CD14-positive monocyte (primary cell): Measurements from ENCODE around the gene SUGCT. TPM values are rescaled to one million over a fixed set of nuclear protein-coding genes. Genes with fewer than 3 reads are reported as not detected.

Experiments used
- DNase-seq, 3 donors: peaks; one replicate each; pipeline ENCODE4 v3.0.0-alpha.2; 2011 to 2022
- H2AFZ ChIP-seq: 2 replicates; pipeline ENCODE4 v1.6.0; 2012; ENCODE audit warnings: mild to moderate bottlenecking, low read depth, low read length, inconsistent platforms; ENCODE audit not compliant: insufficient read depth, poor library complexity, severe bottlenecking
- H3K27ac ChIP-seq, 2 donors: 1 replicate in 1 of 2; 2 replicates in 1 of 2; pipeline ENCODE4 v1.5.1; 2012 to 2013; ENCODE audit warnings: low read length in 2 of 2, control low read depth in 1 of 2, inconsistent platforms in 1 of 2, low read depth in 1 of 2, mild to moderate bottlenecking in 1 of 2
- H3K27me3 ChIP-seq, 2 donors: one replicate each; pipeline versions ENCODE4 v1.6.0 to v1.6.1; 2011 to 2013; ENCODE audit warnings: low read length in 2 of 2; ENCODE audit not compliant: control insufficient read depth in 2 of 2, insufficient read depth in 2 of 2
- H3K36me3 ChIP-seq, 2 donors: replicated peaks in 1 of 2; 1 replicate in 1 of 2; 2 replicates in 1 of 2; pipeline versions ENCODE4 v1.5.1 to v1.6.1; 2012 to 2013; ENCODE audit warnings: low read length in 2 of 2, control low read depth in 1 of 2, inconsistent platforms in 1 of 2, mild to moderate bottlenecking in 1 of 2; ENCODE audit not compliant: insufficient read depth in 2 of 2, control insufficient read depth in 1 of 2
- H3K4me1 ChIP-seq, 2 donors: 1 replicate in 1 of 2; 2 replicates in 1 of 2; pipeline versions ENCODE4 v1.5.1 to v1.6.1; 2012 to 2013; ENCODE audit warnings: low read length in 2 of 2, control low read depth in 1 of 2, inconsistent platforms in 1 of 2, mild to moderate bottlenecking in 1 of 2, moderate library complexity in 1 of 2; ENCODE audit not compliant: insufficient read depth in 2 of 2, control insufficient read depth in 1 of 2
- H3K4me2 ChIP-seq: replicated peaks from 2 replicates; pipeline ENCODE3; 2012; ENCODE audit warnings: low read length, moderate library complexity, mild to moderate bottlenecking; ENCODE audit not compliant: poor library complexity, severe bottlenecking; ENCODE audit errors: extremely low read depth
- H3K4me3 ChIP-seq, 3 experiments: fragments of 200-600 bp in 1 of 3; sonication (generic) in 1 of 3; replicated peaks in 1 of 3; 1 replicate in 2 of 3; 2 replicates in 1 of 3; pipeline ENCODE4 v1.5.1; 2011 to 2013; ENCODE audit warnings: low read length in 3 of 3, mild to moderate bottlenecking in 3 of 3, control low read depth in 2 of 3, low read depth in 2 of 3, inconsistent platforms in 1 of 3, moderate library complexity in 1 of 3
- H3K79me2 ChIP-seq: 2 replicates; pipeline ENCODE4 v1.6.0; 2012; ENCODE audit warnings: mild to moderate bottlenecking, control low read depth, inconsistent platforms, low read length, moderate library complexity; ENCODE audit not compliant: insufficient read depth
- H3K9ac ChIP-seq: 2 replicates; pipeline ENCODE4 v1.6.0; 2017; ENCODE audit warnings: low read length, mild to moderate bottlenecking; ENCODE audit not compliant: insufficient read depth, poor library complexity, severe bottlenecking
- H3K9me3 ChIP-seq, 2 donors: replicated peaks in 1 of 2; 1 replicate in 1 of 2; 2 replicates in 1 of 2; pipeline versions ENCODE4 v1.5.1 to v1.6.1; 2012 to 2013; ENCODE audit warnings: low read length in 2 of 2, control low read depth in 1 of 2; ENCODE audit not compliant: control insufficient read depth in 1 of 2, insufficient read depth in 1 of 2
- H4K20me1 ChIP-seq: 2 replicates; pipeline ENCODE4 v1.6.0; 2012; ENCODE audit warnings: mild to moderate bottlenecking, low read length, control low read depth, moderate library complexity; ENCODE audit not compliant: insufficient read depth
- H3K27ac Mint-ChIP-seq, 7 donors: one replicate each; pipeline ENCODE4 v1.8.0; 2020; ENCODE audit warnings: mild to moderate bottlenecking in 7 of 7, mixed read lengths in 7 of 7, moderate library complexity in 6 of 7, inconsistent platforms in 2 of 7
- H3K27me3 Mint-ChIP-seq, 3 donors: one replicate each; pipeline ENCODE4 v1.8.0; 2021 to 2022; ENCODE audit warnings: low read depth in 3 of 3, mild to moderate bottlenecking in 3 of 3, mixed read lengths in 3 of 3, moderate library complexity in 3 of 3, inconsistent platforms in 1 of 3
- H3K36me3 Mint-ChIP-seq, 2 donors: one replicate each; pipeline ENCODE4 v1.8.0; 2020; ENCODE audit warnings: mixed read lengths in 2 of 2, inconsistent platforms in 1 of 2, mild to moderate bottlenecking in 1 of 2
- H3K4me1 Mint-ChIP-seq: one replicate; pipeline ENCODE4 v1.8.0; 2020; ENCODE audit warnings: mild to moderate bottlenecking, mixed read lengths
- H3K4me3 Mint-ChIP-seq, 2 donors: one replicate each; pipeline ENCODE4 v1.8.0; 2020; ENCODE audit warnings: mild to moderate bottlenecking in 2 of 2, mixed read lengths in 2 of 2, moderate library complexity in 1 of 2
- H3K9me3 Mint-ChIP-seq, 7 donors: one replicate each; pipeline ENCODE4 v1.8.0; 2020 to 2022; ENCODE audit warnings: mixed read lengths in 7 of 7, mild to moderate bottlenecking in 6 of 7, moderate library complexity in 6 of 7, inconsistent platforms in 2 of 7
- CTCF ChIP-seq: fragments of 200-600 bp; IDR thresholded peaks from one replicate; pipeline ENCODE4 v1.8.0; 2022; ENCODE audit warnings: antibody characterized with exemption, mild to moderate bottlenecking
- WGBS: methylation state at CpG from one replicate; pipeline ENCODE4 v1.1.5; 2013; ENCODE audit warnings: missing lambda C conversion rate; ENCODE audit not compliant: insufficient coverage; 5-methylcytosine and 5-hydroxymethylcytosine counted together
- intact Hi-C, 2 donors: fragments of 100-400 bp; cut with micrococcal nuclease; formaldehyde crosslinking; loops; one replicate each; pipeline versions ENCODE4 v1.15.0 to v1.15.1; 2023
- polyA plus RNA-seq, 3 donors: library from polyadenylated mRNA; depleted of rRNA in 1 of 3; unstranded in 2 of 3; stranded (reverse) in 1 of 3; fragments of 300-500 nt in 2 of 3; fragments of >200 nt in 1 of 3; fragmentation: Illumina TruSeq in 2 of 3; gene quantifications; 1 replicate in 2 of 3; 2 replicates in 1 of 3; pipeline ENCODE4 v1.2.3, GENCODE V29; 2012 to 2021

SUGCT gene
- polyA plus RNA-seq, 3 donors = not detected

GRCh38 chr7:40135317-40135610 lies 459 bp downstream of the SUGCT start:
- TF ChIP-seq CTCF = no peak
- peak overlapping the region in 1 of 7 donors; percentile 13 for H3K27ac Mint-ChIP-seq
- Histone ChIP-seq H3K9ac (peak overlapping the region; percentile 96), H3K4me2 (peak overlapping the region; percentile 92), H3K27me3 (peaks cover 3 to 19% of the 10 kb centered on the region in 2 donors), H3K4me1 (peaks cover 15 to 18% of the 10 kb centered on the region in 2 donors), H4K20me1 (peaks cover 21% of the 10 kb centered on the region), H2AFZ (peak overlapping the region; percentile 99), H3K79me2 (peaks cover 42% of the 10 kb centered on the region), H3K27ac (peak overlapping the region in 1 of 2 donors; percentile 94), H3K9me3 (peaks cover 0 to 2% of the 10 kb centered on the region in 2 donors), H3K36me3 (peaks cover 0 to 3% of the 10 kb centered on the region in 2 donors), H3K4me3 (peak overlapping the region; percentile 2 to 96 (median 81))
- H3K27me3 Mint-ChIP-seq = peaks cover 16 to 27% (median 20%) of the 10 kb centered on the region in 3 donors
- intact Hi-C loops = loop anchor here (10.0 kb wide), 1 partner anchor 180 kb away; the partner anchor contains the start of gene CDK13 (in 2 of the 2)
- peak overlapping the region; percentile 73 to 81 for H3K4me3 Mint-ChIP-seq
- H3K4me1 Mint-ChIP-seq = peaks cover 24% of the 10 kb centered on the region
- DNase-seq = no peak
- H3K36me3 Mint-ChIP-seq = peaks cover 0 to 5% of the 10 kb centered on the region in 2 donors
- WGBS = 2% methylated on average over 13 of the region's 17 CpGs
- peaks cover 0 to 13% (median 9%) of the 10 kb centered on the region in 7 donors for H3K9me3 Mint-ChIP-seq

GRCh38 chr7:40137563-40137962 lies 2.8 kb downstream of the SUGCT start:
- TF ChIP-seq CTCF = no peak
- H3K9ac ChIP-seq = no peak overlapping the region
- H3K27me3 ChIP-seq = peaks cover 3 to 19% of the 10 kb centered on the region in 2 donors
- H3K79me2 ChIP-seq = peaks cover 19% of the 10 kb centered on the region
- WGBS = no CpG with 5 or more reads among the region's 2 CpGs
- peaks cover 12 to 18% of the 10 kb centered on the region in 2 donors for H3K4me1 ChIP-seq
- H3K27ac Mint-ChIP-seq = no peak overlapping the region
- no peak overlapping the region for H3K4me2 ChIP-seq
- no peak overlapping the region for H3K4me3 Mint-ChIP-seq
- no peak overlapping the region for H3K27ac ChIP-seq
- H3K27me3 Mint-ChIP-seq = peaks cover 16 to 28% (median 25%) of the 10 kb centered on the region in 3 donors
- peaks cover 4% of the 10 kb centered on the region for H4K20me1 ChIP-seq
- intact Hi-C loops = loop anchor here (10.0 kb wide), 1 partner anchor 183 kb away; the partner anchor contains the start of gene CDK13 (in 2 of the 2)
- H3K9me3 Mint-ChIP-seq = peaks cover 0 to 15% (median 9%) of the 10 kb centered on the region in 7 donors
- no peak overlapping the region for H3K4me3 ChIP-seq
- peaks cover 0 to 2% of the 10 kb centered on the region in 2 donors for H3K9me3 ChIP-seq
- H2AFZ ChIP-seq = no peak overlapping the region
- H3K4me1 Mint-ChIP-seq = peaks cover 16% of the 10 kb centered on the region
- no peaks in the 10 kb centered on the region for H3K36me3 Mint-ChIP-seq
- no peaks in the 10 kb centered on the region for H3K36me3 ChIP-seq
- no peak for DNase-seq
